HG03139 (cell line): ENCODE data around the gene CABLES1.

ENCODE experiments used
- ATAC-seq: cut with Tn5 transposase; IDR thresholded peaks from one replicate; pipeline ENCODE4 v1.9.1; 2021; ENCODE audit not compliant: unreplicated experiment

The CABLES1 gene

GRCh38 chr18:23193742-23194141, 58.5 kb downstream of the CABLES1 start:
- no peak for ATAC-seq

GRCh38 chr18:23194155-23194996, 59.1 kb downstream of the CABLES1 start:
- no peak for ATAC-seq

- no peak for ATAC-seq
Measured at GRCh38 chr18:23194997-23195957, 60.0 kb downstream of the CABLES1 start.

GRCh38 chr18:23196119-23197007, 61.1 kb downstream of the CABLES1 start:
- no peak for ATAC-seq

- no peak for ATAC-seq
Measured at GRCh38 chr18:23198217-23198845, 63.0 kb downstream of the CABLES1 start.

GRCh38 chr18:23200756-23201155, 65.5 kb downstream of the CABLES1 start:
- ATAC-seq = no peak

- no peak for ATAC-seq
Measured at GRCh38 chr18:23201741-23202140, 66.5 kb downstream of the CABLES1 start.

- ATAC-seq = no peak
Measured at GRCh38 chr18:23203891-23204432, 68.7 kb downstream of the CABLES1 start.

- ATAC-seq = no peak
Measured at GRCh38 chr18:23204589-23205235, 69.4 kb downstream of the CABLES1 start.

GRCh38 chr18:23205980-23206379, 70.7 kb downstream of the CABLES1 start:
- no peak for ATAC-seq

GRCh38 chr18:23207191-23207955, 72.1 kb downstream of the CABLES1 start:
- ATAC-seq = no peak

- ATAC-seq = no peak
Measured at GRCh38 chr18:23207994-23208393, 72.7 kb downstream of the CABLES1 start.

- ATAC-seq = no peak
Measured at GRCh38 chr18:23208600-23208999, 73.3 kb downstream of the CABLES1 start.

- no peak for ATAC-seq
Measured at GRCh38 chr18:23209031-23209430, 73.7 kb downstream of the CABLES1 start.

- ATAC-seq = no peak
Measured at GRCh38 chr18:23209796-23210195, 74.5 kb downstream of the CABLES1 start.

- ATAC-seq = no peak
Measured at GRCh38 chr18:23210526-23210925, 75.2 kb downstream of the CABLES1 start.

- no peak for ATAC-seq
Measured at GRCh38 chr18:23211146-23211545, 75.9 kb downstream of the CABLES1 start.

GRCh38 chr18:23212161-23212560, 76.9 kb downstream of the CABLES1 start:
- ATAC-seq = no peak

GRCh38 chr18:23213200-23213599, 77.9 kb downstream of the CABLES1 start:
- ATAC-seq = no peak
